GM18873 (cell line): ENCODE measurements around the gene PTPN5.

Source experiments
- ATAC-seq: cut with Tn5 transposase; IDR thresholded peaks from one replicate; pipeline ENCODE4 v1.9.1; 2021; ENCODE audit warnings: mild to moderate bottlenecking, moderate library complexity, moderate number of reproducible peaks; ENCODE audit not compliant: unreplicated experiment, low FRiP score

PTPN5 gene

DNA sequence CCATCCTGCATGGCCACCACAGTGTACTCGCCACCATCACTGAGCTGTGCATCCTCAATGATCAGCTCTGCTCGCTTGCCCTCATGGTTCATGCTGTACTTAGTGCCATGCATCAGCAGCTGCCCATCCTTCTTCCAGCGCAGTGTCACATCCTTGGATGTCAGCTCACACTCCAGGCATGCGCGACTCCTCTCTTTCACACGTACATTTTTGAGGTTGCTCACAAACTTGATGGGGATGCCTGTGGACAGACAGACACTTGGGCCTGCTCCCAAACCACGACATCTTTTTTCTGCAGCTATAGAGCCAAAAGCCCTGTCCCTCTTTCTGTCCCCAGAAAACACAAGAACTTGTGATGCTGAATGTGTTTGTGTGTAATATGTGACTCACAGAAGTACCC, 76.1 kb downstream of the PTPN5 start:
- ATAC-seq = no peak

DNA sequence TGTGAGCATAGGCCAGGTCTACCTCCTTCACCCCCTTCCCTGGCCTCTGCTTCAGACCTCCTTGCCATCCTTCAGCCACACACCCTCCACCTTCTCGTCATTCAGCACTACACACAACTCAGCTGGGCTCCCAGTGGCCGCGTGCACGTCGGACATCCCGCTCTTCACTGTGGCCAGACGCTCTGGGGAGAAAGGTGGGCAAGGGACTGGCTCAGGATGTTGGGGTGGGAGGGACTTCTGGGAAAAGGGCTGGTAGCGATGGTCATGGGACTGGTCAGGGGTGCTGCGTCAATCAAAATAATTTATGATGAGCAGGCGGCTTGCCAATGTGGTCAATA, 77.2 kb downstream of the PTPN5 start:
- no peak for ATAC-seq

DNA sequence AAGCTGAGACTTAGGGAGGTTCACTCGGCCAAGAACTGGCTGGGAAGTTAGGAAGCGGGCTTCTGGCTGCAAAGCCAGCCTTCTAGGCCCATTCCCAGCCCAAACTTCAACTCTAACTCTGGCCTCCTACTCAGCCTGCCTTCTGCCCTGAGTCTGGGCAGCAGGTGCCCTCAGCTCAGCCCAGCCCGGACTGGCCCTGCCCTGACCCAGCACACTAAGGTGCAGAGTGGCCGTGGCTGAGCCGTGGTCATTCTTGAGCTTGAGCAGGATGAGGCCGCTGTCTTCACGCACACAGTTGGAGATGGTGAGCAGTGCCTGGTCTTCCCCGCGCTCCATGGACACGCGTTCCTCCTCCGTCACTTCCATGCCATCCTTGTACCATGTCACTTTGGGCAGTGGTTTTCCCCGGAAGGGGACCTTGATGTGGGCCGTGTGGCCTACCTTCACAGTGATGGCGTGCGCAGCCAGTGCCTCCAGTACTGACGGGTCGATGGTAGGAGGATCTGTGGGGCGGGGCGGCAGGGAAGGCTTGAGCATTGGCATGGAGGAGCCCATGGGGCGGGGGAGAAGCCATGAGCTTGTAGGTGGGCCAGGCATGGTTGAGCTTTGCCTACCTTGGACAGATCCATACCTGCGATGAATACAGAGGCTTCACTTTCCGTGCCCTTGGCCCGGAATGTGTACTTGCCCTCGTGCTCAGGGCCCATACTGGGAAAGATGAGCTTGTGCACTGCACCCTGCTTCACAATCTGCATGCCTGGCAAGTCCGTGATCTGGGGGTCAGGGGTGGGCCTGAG, 77.8 kb downstream of the PTPN5 start:
- ATAC-seq = no peak

GRCh38 chr11:18710545-18710944, 81.1 kb downstream of the PTPN5 start:
- no peak for ATAC-seq

- ATAC-seq = no peak
Measured at GRCh38 chr11:18709414-18709813, 82.2 kb downstream of the PTPN5 start.

DNA sequence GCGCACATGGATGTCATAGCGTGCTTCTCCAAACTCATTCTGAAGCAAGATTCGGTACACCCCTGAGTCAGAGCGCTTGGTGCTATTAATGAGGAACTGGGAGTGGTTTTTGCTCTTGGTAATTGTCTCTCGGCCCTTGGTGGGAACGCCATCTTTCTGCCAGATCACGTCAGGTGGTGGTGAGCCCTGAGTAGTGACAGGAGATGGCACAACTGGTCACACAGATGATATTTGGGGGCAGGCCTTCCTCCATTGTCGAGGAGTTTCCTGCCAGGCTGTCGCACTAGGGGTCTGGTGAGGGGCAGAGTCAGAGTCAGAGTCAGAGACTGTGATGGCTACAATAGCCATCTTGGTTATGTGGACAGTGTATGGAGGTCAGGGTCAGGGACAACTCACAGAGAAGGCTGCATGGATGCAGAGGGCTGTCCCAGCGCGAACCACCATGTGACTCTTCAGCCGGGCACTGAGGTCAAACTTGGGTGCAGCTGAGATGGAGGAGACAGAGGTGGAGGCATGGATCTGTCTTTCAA, 83.7 kb downstream of the PTPN5 start:
- ATAC-seq = no peak

GRCh38 chr11:18706330-18707243, 85.0 kb downstream of the PTPN5 start:
- ATAC-seq = no peak

DNA sequence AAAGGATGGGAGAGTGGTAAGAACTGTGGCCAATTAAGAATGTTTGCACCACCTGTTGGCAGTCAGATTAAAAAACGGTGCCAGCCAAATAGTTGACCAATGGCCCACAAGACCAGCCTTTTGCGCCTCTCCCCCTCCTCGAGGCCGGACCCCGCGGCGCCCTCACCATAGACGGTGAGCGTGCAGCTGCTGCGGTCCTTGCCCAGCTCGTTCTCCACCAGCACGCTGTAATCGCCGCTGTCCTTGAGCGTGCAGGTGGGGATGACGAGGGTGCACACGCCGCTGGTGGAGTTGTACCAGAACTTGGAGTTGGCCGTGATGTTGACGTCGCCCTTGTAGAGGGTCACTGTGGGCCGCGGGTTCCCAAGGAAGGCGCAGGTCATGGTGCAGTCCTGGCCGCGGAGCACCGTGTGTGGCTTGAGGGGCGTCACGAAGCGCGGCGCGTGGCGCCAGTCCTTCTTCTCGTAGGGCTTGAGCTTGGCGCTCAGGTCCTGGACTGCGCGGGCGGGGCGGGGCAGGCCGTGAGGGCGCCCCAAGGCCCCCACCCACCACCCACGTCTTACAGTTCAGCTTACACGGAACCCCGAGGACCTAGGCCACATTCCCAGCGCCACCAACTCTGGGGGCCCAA, 85.8 kb downstream of the PTPN5 start:
- ATAC-seq = no peak

DNA sequence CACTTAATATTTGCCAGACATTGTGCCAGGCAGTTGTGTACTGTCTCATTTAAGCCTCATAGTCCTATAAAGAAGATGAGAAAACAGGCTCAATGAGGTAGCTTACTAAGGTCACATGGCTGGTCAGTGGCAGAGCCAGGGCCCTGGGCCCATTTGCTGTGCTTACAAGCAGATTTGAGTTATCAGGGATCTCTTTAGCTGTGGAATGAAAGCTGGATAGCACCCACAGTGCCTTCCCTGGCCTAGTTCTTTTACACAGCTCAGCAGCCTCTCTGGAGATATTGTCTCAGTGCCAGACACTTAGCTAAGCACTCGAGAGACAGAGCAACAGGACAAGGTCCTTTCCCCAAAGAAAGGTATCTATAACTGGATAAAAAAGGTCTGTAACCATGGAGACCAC, 86.9 kb downstream of the PTPN5 start:
- ATAC-seq = no peak

DNA sequence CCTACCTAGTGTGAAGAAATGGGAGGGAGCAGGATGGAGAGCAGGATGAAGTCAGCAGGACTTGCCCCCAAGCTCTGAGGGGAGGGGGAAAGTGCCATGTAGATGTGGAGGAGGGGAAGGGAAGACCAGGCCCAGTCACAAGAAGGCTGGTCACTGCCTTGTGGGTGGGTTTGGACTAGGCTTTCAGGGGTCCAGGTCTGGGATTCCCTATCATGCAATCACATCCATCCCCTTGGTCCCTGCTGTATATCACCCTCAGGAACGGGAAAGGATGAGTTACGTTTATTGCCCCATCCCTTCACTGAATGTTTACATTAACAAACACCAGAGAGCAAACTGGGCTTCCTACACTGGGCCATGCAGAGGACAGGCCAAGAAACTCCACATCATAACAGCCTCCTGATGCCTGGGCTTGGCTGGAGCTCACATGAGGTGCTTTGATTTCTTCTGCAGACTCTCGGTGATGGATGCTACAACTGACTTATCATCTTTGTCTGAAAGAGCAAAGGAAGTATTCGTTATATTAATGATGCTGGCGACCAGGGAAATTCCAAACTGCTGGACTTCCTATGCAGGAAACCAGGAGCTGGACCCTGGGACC, 87.5 kb downstream of the PTPN5 start:
- no peak for ATAC-seq

DNA sequence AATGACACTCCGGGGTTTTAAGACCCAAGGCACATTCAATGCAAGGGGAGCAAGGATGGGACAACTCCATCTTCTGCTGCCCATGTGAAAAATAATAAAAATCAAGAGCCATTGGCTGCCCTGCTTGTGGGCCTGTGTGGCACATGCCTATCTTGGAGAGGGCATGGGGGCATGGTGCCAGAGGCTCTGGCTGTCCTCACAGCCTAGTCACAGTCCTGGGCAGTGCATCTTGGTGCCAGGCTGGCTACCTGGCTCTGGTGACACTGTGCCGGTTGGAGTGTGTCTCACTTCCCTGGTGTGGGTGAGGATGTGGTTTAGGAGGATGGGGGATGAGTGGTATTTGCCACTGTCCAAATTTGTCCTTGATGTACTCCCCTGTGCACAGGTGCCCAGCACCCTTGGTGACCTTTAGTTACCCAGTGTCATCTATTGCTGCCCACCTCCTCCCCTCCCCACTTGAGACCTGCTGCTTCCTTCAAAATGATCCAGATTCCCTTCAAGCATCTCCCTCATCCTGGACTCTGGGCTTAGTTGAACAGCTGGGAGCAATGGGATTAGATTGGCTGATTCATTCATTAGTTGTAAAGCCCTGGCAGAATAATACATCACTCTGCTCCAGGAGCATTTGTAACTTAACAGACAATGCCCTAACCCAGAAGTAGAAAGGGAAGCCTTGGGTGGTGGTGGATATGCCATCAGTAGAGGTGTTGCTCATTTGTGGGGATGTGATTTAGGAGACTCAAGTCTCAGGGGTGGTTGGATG, 88.4 kb downstream of the PTPN5 start:
- ATAC-seq = no peak

DNA sequence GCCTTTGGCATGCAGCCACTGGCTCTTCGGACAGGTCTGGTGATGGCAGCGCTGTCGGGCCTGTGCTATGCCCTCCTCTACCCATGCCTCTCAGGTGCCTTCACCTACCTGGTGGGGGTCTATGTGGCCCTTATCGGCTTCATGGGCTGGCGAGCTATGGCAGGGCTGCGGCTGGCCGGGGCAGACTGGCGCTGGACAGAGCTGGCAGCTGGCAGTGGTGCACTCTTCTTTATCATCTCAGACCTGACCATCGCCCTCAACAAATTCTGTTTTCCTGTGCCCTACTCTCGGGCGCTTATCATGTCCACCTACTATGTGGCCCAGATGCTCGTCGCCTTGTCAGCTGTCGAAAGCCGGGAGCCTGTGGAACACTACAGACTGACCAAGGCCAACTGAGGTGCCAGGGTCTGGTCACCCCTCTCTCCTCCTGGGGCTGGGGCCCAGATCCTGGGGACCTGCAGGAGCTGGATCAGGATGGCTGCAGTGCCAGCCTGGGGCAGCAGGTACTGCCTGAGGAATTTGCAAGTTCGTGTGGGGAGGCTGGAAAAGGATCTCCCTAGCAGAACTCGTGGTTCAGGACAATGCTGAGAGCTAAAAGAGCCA, 89.9 kb downstream of the PTPN5 start:
- no peak for ATAC-seq

- ATAC-seq = no peak
Measured at GRCh38 chr11:18700872-18701271, 90.7 kb downstream of the PTPN5 start.

DNA sequence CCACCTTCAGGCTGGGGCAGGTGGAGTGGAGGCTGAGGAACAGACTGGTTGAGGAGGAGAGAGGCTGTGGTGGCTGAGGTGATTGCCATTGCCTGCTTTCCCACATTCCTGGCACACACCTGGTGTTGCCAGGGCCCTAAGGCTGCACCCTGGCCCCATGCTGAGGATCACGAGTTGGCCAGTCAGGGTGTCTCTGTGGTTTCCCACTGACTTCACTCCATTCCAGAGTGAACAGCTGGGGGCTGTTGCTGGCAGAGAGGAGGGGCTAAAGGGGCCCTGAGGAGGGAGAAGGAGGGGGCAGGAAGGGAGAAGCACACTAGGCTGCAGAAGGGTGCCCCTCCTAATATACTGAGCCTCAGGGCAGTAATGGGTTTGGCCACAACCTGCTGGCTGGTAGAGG, 91.2 kb downstream of the PTPN5 start:
- ATAC-seq = no peak

- ATAC-seq = no peak
Measured at GRCh38 chr11:18699848-18700261, 91.7 kb downstream of the PTPN5 start.

DNA sequence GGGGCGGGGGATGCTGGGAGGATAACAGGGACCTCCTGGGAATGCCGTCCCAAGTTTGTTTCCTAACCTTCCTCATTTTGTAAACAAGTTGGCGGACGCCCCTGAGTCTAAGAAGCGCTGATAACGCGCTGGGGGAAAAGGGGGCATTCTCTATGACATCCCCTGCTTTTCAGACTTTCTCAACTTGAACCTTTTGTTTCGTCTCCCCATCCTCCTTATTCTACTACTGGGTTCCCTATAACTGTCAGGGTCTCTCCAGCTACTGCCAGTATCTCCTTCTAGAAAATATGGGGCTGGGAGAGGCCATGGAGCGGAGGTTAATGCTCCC, 92.4 kb downstream of the PTPN5 start:
- ATAC-seq = no peak

DNA sequence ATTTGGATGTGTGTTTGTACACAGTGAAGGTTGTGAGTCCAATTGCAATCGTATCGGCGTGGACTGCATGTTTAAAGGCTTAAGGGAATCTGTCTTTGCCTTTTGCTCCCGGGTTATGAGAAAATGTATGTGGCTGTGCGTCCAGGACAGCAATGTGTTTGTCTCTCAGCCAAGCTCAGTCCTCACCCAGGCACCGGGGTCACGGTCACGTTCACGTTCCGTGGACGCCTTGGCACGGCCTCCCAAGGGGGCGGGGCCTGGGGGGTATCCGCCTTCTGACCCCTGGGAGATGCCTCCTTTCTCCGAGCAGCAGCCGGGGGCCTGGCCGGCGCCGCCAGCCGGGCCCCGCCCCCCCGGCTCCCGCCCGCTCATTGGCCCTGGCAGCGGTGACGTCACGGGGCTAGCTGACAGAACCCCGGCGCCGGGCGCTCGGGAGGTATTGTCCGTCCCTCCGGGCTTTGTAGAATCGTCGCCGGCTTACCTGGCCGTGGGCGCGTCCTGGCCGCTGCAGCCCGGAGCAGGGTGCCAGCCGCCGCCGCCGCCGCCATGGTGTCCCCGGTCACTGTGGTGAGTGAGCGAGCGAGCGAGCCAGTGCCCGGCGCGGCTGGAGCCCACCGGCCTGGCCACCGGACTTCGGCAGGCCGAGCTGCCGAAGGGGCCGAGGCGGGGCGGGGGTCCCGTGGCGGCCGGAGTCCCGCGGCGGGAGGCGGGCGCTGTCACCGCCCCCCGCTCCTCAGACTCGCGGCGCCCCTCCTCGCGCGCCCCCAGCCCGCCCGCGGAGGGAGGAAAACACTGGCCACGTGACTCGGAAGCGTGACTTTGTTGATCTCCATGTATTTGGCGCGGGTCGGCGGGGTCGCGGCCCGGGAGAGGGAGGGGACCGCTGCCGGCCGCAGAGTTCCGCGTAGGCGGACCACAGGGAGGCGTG, 93.0 kb downstream of the PTPN5 start, which contains the start of gene TMEM86A:
Gene TMEM86A, plus strand, starts transcription at position 439 of the 928 bp plus-strand sequence. Its CDS starts 108 bp downstream, at position 547.
- ATAC-seq = peak; percentile 73

GRCh38 chr11:18697576-18697975, 94.0 kb downstream of the PTPN5 start:
- ATAC-seq = no peak
